ENCODE measurements around the gene SLC5A6. TPM values are rescaled to one million over a fixed set of nuclear protein-coding genes. Genes with fewer than 3 reads are reported as not detected.

Gene SLC5A6
- polyA plus RNA-seq, 6 donors from 2014 or later: 15.4 to 55.3 (median 22.4) TPM

DNA sequence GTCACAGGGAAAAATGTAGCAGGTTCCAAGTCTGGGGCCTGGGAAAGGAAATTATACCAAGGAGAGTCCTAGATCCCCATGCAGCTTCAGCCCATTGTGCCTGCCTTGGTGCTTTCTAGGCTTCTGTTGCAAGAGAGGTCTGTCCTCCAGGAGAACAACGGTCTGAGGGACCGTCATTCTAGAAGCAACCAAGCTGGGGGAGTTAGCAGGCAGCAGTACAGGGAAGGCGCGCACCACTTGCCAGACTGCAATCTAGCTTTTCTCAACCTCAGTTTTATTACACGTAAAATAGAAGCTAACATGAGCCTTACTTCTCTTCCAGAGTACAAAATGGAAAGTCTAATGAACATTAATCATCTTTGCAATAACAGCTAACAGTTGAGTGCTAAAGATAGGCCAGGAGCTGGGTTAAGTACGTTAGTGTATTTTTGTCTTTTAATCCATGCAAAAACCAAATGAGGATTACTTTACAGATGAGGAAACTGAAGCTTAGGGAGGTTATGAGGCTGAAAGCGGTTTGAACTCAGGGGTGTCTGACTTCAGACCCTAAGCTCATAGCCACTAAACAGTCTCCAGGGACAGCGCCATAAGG, 61.3 kb downstream of the SLC5A6 start:
- Mint-ChIP-seq H3K27ac (no peak overlapping the region), H3K9me3 (no peaks in the 10 kb centered on the region), H3K4me3 (peak overlapping the region in 1 of 8 donors; percentile 57), H3K36me3 (no peaks in the 10 kb centered on the region), H3K27me3 (peaks cover 8 to 61% (median 31%) of the 10 kb centered on the region in 3 donors), H3K4me1 (no peaks in the 10 kb centered on the region)
- DNase-seq (no peak), ATAC-seq (ENCODE audit: low read depth in 2 of 2) (no peak)

Other genes starting within 250 kb of the SLC5A6 start
- gene MAPRE3, start 241.6 kb downstream of the SLC5A6 start, polyA plus RNA-seq (ENCODE audit: low read depth in 6 of 6): 1 to 10 TPM; 1.2 to 4.2 (median 1.4) TPM
- gene TMEM214, start 179.3 kb downstream of the SLC5A6 start, polyA plus RNA-seq (ENCODE audit: low read depth in 6 of 6): 10 to 100 TPM; 16.6 to 32.9 (median 24.6) TPM
- gene AGBL5, start 160.6 kb downstream of the SLC5A6 start, polyA plus RNA-seq (ENCODE audit: low read depth in 6 of 6): 10 to 100 TPM in 3 of 6 donors, 1 to 10 TPM in 3; 7.8 to 11.6 (median 10.1) TPM
- gene OST4, start 140.6 kb downstream of the SLC5A6 start, polyA plus RNA-seq (ENCODE audit: low read depth in 6 of 6): 100 to 1,000 TPM; 594 to 733 (median 606) TPM
- 1 to 10 TPM in 2 of 6 donors, under 1 TPM in 4; 0.28 to 1.1 (median 0.77) TPM for gene EMILIN1, start 133.7 kb downstream of the SLC5A6 start, polyA plus RNA-seq (ENCODE audit: low read depth in 6 of 6)
- 1 to 10 TPM; 3.3 to 8.9 (median 5.6) TPM for gene KHK, start 125.5 kb downstream of the SLC5A6 start, polyA plus RNA-seq (ENCODE audit: low read depth in 6 of 6)
- gene CGREF1, start 93.1 kb downstream of the SLC5A6 start, polyA plus RNA-seq (ENCODE audit: low read depth in 6 of 6): not detected
- gene ABHD1, start 88.5 kb downstream of the SLC5A6 start, polyA plus RNA-seq (ENCODE audit: low read depth in 6 of 6): 1 to 10 TPM in 2 of 6 donors, not detected in 4; 1.2 to 1.3 TPM
- gene PREB, start 77.6 kb downstream of the SLC5A6 start, polyA plus RNA-seq (ENCODE audit: low read depth in 6 of 6): 100 to 1,000 TPM in 1 of 6 donors, 10 to 100 TPM in 5; 51.0 to 101 (median 56.2) TPM
- gene PRR30, start 72.9 kb downstream of the SLC5A6 start, polyA plus RNA-seq (ENCODE audit: low read depth in 6 of 6): not detected
- not detected for gene TCF23, start 63.3 kb downstream of the SLC5A6 start, polyA plus RNA-seq (ENCODE audit: low read depth in 6 of 6)
- 100 to 1,000 TPM; 296 to 424 (median 357) TPM for gene ATRAID, start 227 bp downstream of the SLC5A6 start, polyA plus RNA-seq (ENCODE audit: low read depth in 6 of 6)
- gene CAD, start 5.1 kb upstream of the SLC5A6 start, polyA plus RNA-seq (ENCODE audit: low read depth in 6 of 6): 10 to 100 TPM in 5 of 6 donors, 1 to 10 TPM in 1; 5.4 to 20.7 (median 14.0) TPM
- gene SLC30A3, start 50.8 kb upstream of the SLC5A6 start, polyA plus RNA-seq (ENCODE audit: low read depth in 6 of 6): under 1 TPM in 2 of 6 donors, not detected in 4; 0.06 to 0.16 TPM
- not detected for gene DNAJC5G, start 63.2 kb upstream of the SLC5A6 start, polyA plus RNA-seq (ENCODE audit: low read depth in 6 of 6)
- not detected for gene TRIM54, start 70.2 kb upstream of the SLC5A6 start, polyA plus RNA-seq (ENCODE audit: low read depth in 6 of 6)
- gene UCN, start 96.2 kb upstream of the SLC5A6 start, polyA plus RNA-seq (ENCODE audit: low read depth in 6 of 6): 1 to 10 TPM in 1 of 6 donors, under 1 TPM in 3, not detected in 2; 0.55 to 1.4 (median 0.91) TPM
- 100 to 1,000 TPM; 133 to 234 (median 151) TPM for gene MPV17, start 110.8 kb upstream of the SLC5A6 start, polyA plus RNA-seq (ENCODE audit: low read depth in 6 of 6)
- gene GTF3C2, start 144.5 kb upstream of the SLC5A6 start, polyA plus RNA-seq (ENCODE audit: low read depth in 6 of 6): 10 to 100 TPM; 31.8 to 50.6 (median 39.9) TPM
- gene EIF2B4, start 158.1 kb upstream of the SLC5A6 start, polyA plus RNA-seq (ENCODE audit: low read depth in 6 of 6): 10 to 100 TPM; 16.3 to 38.9 (median 30.3) TPM
- 100 to 1,000 TPM; 216 to 307 (median 256) TPM for gene SNX17, start 158.3 kb upstream of the SLC5A6 start, polyA plus RNA-seq (ENCODE audit: low read depth in 6 of 6)
- gene ZNF513, start 168.5 kb upstream of the SLC5A6 start, polyA plus RNA-seq (ENCODE audit: low read depth in 6 of 6): 1 to 10 TPM in 5 of 6 donors, not detected in 1; 2.2 to 6.5 (median 3.7) TPM
- gene PPM1G, start 197.3 kb upstream of the SLC5A6 start, polyA plus RNA-seq (ENCODE audit: low read depth in 6 of 6): 100 to 1,000 TPM in 1 of 6 donors, 10 to 100 TPM in 5; 67.1 to 105 (median 73.2) TPM
- 10 to 100 TPM; 45.3 to 76.5 (median 59.4) TPM for gene NRBP1, start 216.4 kb upstream of the SLC5A6 start, polyA plus RNA-seq (ENCODE audit: low read depth in 6 of 6)
- 1 to 10 TPM in 4 of 6 donors, under 1 TPM in 1, not detected in 1; 1.00 to 8.3 (median 3.9) TPM for gene KRTCAP3, start 230.1 kb upstream of the SLC5A6 start, polyA plus RNA-seq (ENCODE audit: low read depth in 6 of 6)

Data from naive B cell (primary cell).